Measurements from ENCODE around the gene DPP7. TPM values are rescaled to one million over a fixed set of nuclear protein-coding genes. Genes with fewer than 3 reads are reported as not detected.
A peak's percentile ranks its signal among the peaks of the same experiment; 100 is the strongest.

DPP7 gene
- total RNA-seq, 4 donors from 2014 or later: 23.2 to 100 (median 76.8) TPM

GRCh38 chr9:137117269-137117731 is 2.8 kb upstream of the DPP7 start:
- no peaks in the 10 kb centered on the region for H3K9me3 ChIP-seq
- TF ChIP-seq CTCF (IDR thresholded peaks at IDR 0.05) (no peak), POLR2A (IDR thresholded peaks at IDR 0.05) (no peak)
- H3K27me3 ChIP-seq: no peaks in the 10 kb centered on the region
- no peak overlapping the region for H3K4me3 ChIP-seq
- H3K4me1 ChIP-seq: peaks cover 0 to 6% of the 10 kb centered on the region in 2 donors
- no peaks in the 10 kb centered on the region for H3K36me3 ChIP-seq
- DNase-seq: no peak
- intact Hi-C loops (cut with DNase I; ENCODE audit: low total_unique reads): loop anchor here (10.0 kb wide), 1 partner anchor 108 kb away; the partner anchor contains the start of genes CYSRT1, RNF208 and RNF224
- no peak overlapping the region for H3K27ac ChIP-seq

- no peak for TF ChIP-seq CTCF (IDR thresholded peaks at IDR 0.05)
- TF ChIP-seq POLR2A (IDR thresholded peaks at IDR 0.05): no peak
- no peaks in the 10 kb centered on the region for H3K36me3 ChIP-seq
- no peaks in the 10 kb centered on the region for H3K27me3 ChIP-seq
- H3K9me3 ChIP-seq: no peaks in the 10 kb centered on the region
- H3K27ac ChIP-seq: no peak overlapping the region
- DNase-seq: no peak
- peaks cover 0 to 6% of the 10 kb centered on the region in 2 donors for H3K4me1 ChIP-seq
- H3K4me3 ChIP-seq: no peak overlapping the region
- intact Hi-C loops (cut with DNase I; ENCODE audit: low total_unique reads): loop anchor here (10.0 kb wide), 1 partner anchor 108 kb away; the partner anchor contains the start of genes CYSRT1, RNF208 and RNF224
Observed at GRCh38 chr9:137116728-137117127, 2.2 kb upstream of the DPP7 start.

- no peak overlapping the region for H3K27ac ChIP-seq
- TF ChIP-seq POLR2A (IDR thresholded peaks at IDR 0.05) (no peak), CTCF (IDR thresholded peaks at IDR 0.05) (no peak)
Observed at GRCh38 chr9:137116027-137116507, 1.5 kb upstream of the DPP7 start.

GRCh38 chr9:137115394-137116026 is 977 bp upstream of the DPP7 start:
- intact Hi-C loops (cut with DNase I; ENCODE audit: low total_unique reads): loop anchor here (10.0 kb wide), 1 partner anchor 109 kb away; the partner anchor contains the start of genes CYSRT1, RNF208 and RNF224
- TF ChIP-seq POLR2A (IDR thresholded peaks at IDR 0.05) (no peak), CTCF (IDR thresholded peaks at IDR 0.05) (no peak)
- no peaks in the 10 kb centered on the region for H3K9me3 ChIP-seq
- DNase-seq: no peak
- no peak overlapping the region for H3K27ac ChIP-seq
- H3K36me3 ChIP-seq: no peaks in the 10 kb centered on the region
- peaks cover 0 to 6% of the 10 kb centered on the region in 2 donors for H3K4me1 ChIP-seq
- no peaks in the 10 kb centered on the region for H3K27me3 ChIP-seq
- H3K4me3 ChIP-seq: no peak overlapping the region

More at GRCh38 chr9:137116027-137116507, 1.5 kb upstream of the DPP7 start:
- peaks cover 0 to 6% of the 10 kb centered on the region in 2 donors for H3K4me1 ChIP-seq
- no peaks in the 10 kb centered on the region for H3K27me3 ChIP-seq
- intact Hi-C loops (cut with DNase I; ENCODE audit: low total_unique reads): loop anchor here (10.0 kb wide), 1 partner anchor 109 kb away; the partner anchor contains the start of genes CYSRT1, RNF208 and RNF224
- H3K4me3 ChIP-seq: no peak overlapping the region
- H3K9me3 ChIP-seq: no peaks in the 10 kb centered on the region
- no peak for DNase-seq
- no peaks in the 10 kb centered on the region for H3K36me3 ChIP-seq

GRCh38 chr9:137114220-137114612 is 317 bp downstream of the DPP7 start:
- Histone ChIP-seq H3K36me3 (no peaks in the 10 kb centered on the region), H3K9me3 (no peaks in the 10 kb centered on the region), H3K4me3 (peak overlapping the region; percentile 21 to 59), H3K4me1 (peaks cover 0 to 6% of the 10 kb centered on the region in 2 donors), H3K27me3 (no peaks in the 10 kb centered on the region), H3K27ac (peak overlapping the region in 1 of 2 donors; percentile 1)
- TF ChIP-seq POLR2A (IDR thresholded peaks at IDR 0.05) (no peak), CTCF (IDR thresholded peaks at IDR 0.05) (no peak)
- intact Hi-C loops (cut with DNase I; ENCODE audit: low total_unique reads): loop anchor here (10.0 kb wide), 1 partner anchor 111 kb away; the partner anchor contains the start of genes CYSRT1, RNF208 and RNF224
- DNase-seq: no peak
